Erythroblast (primary cell): ENCODE measurements around the gene NACAD.

ENCODE experiments used
- DNase-seq, 2 experiments: peaks; one replicate each; lab custom pipeline; 2025; lab: John Stamatoyannopoulos, UW
- GATA1 ChIP-seq: IDR thresholded peaks from 2 replicates; pipeline ENCODE4 v1.6.1; 2011; ENCODE audit warnings: low read depth, mild to moderate bottlenecking, control low read depth, low read length, moderate library complexity
- POLR2A ChIP-seq: IDR thresholded peaks from 2 replicates; pipeline ENCODE4 v1.6.1; 2011; ENCODE audit warnings: mild to moderate bottlenecking, low read length

Gene NACAD

GRCh38 chr7:45092100-45092930 lies 3.5 kb upstream of the NACAD start:
- TF ChIP-seq POLR2A = no peak
- no peak for TF ChIP-seq GATA1
- DNase-seq = no peak

DNA sequence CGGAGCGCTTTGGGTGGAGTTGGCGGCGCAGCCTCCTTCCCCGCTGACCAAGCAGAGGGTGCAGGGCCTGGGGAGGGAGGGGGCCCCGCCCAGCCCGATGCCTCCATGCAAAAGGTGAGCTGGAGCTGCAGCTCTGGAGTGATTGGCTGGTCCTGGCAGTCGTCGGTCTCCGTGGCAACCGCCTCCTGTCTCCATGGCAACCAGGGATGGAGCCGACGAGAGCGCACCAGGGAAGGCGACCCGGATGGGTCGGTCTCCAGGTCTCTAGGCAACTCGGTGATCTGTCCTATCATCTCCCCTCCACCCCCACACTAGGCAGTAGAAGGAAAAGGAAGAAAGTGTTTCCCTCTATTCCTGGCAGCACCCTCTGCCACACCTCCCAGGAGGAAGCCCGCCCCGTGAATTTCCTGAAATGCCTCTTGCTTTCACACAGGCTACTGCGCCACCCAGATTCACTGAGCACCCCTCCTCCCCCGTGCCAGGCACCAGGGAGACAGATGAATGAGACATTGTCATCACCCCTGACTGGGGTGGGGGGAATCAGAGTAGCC lies 647 bp upstream of the NACAD start:
- TF ChIP-seq GATA1 = no peak
- TF ChIP-seq POLR2A = no peak
- DNase-seq = peak; percentile 40 to 56

DNA sequence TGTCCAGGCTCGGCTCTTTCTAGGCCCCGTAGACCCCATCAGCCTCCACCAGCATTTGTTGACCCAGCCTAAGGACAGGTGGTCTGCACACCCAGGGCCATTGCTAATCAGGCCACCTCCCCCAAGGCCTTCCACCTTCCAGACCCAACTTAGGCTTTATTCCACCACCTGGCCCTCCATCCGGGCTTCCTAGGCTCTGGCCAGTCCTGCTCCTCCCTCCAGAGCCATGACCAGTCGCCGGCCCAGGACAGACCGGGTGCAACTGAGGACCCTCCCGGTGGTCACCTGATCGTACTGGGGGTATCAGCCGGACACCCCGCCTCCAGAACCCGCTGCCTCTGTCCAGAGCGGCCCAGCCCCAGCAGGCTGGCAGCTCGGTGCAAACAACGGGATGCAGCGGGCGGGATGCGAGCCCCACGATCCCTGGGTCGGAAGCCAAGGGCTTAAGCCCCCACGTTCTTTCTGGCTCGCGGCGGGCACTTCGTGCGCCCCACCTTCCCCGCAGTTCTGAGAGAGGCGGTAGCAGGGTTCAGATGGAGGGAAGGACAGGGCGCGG lies 545 bp downstream of the NACAD start:
- DNase-seq = no peak
- no peak for TF ChIP-seq POLR2A
- no peak for TF ChIP-seq GATA1

- DNase-seq = no peak
- TF ChIP-seq GATA1 (no peak), POLR2A (no peak)
Measured at GRCh38 chr7:45087301-45088145, 1.2 kb downstream of the NACAD start.

GRCh38 chr7:45086331-45087065 lies 2.3 kb downstream of the NACAD start:
- TF ChIP-seq GATA1 (no peak), POLR2A (no peak)
- DNase-seq = no peak

GRCh38 chr7:45085619-45086200 lies 3.1 kb downstream of the NACAD start:
- TF ChIP-seq GATA1 (no peak), POLR2A (no peak)
- no peak for DNase-seq

GRCh38 chr7:45084901-45085618 lies 3.7 kb downstream of the NACAD start:
- no peak for DNase-seq
- TF ChIP-seq POLR2A = no peak
- TF ChIP-seq GATA1 = no peak

GRCh38 chr7:45084336-45084735 lies 4.4 kb downstream of the NACAD start:
- DNase-seq = no peak
- no peak for TF ChIP-seq POLR2A
- TF ChIP-seq GATA1 = no peak

DNA sequence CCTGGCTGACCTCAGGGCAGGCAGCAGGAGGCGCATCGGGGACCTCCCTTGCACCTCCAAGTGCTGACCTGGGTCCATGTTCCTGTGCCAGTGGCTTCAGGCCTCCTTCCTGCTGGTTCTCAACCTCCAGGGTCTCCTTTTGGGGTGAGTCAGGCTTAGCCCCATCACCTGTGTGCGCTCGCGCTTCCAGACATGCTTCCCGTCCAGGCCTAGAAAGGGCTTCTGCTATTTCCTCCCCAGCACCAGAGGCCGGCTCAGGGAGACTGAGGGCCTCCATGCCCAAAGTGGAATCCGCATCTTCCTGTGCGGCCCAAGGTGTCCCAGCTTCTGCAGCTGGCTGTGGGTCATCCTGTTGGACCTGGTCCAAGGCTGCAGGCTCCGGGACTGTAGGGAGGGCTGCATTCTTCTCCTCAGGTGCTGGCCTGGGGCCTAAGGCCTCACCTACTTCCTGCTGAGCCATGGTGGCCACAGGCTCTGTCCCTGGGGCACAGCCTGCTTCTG lies 5.9 kb downstream of the NACAD start:
- TF ChIP-seq POLR2A (no peak), GATA1 (no peak)
- DNase-seq = no peak

DNA sequence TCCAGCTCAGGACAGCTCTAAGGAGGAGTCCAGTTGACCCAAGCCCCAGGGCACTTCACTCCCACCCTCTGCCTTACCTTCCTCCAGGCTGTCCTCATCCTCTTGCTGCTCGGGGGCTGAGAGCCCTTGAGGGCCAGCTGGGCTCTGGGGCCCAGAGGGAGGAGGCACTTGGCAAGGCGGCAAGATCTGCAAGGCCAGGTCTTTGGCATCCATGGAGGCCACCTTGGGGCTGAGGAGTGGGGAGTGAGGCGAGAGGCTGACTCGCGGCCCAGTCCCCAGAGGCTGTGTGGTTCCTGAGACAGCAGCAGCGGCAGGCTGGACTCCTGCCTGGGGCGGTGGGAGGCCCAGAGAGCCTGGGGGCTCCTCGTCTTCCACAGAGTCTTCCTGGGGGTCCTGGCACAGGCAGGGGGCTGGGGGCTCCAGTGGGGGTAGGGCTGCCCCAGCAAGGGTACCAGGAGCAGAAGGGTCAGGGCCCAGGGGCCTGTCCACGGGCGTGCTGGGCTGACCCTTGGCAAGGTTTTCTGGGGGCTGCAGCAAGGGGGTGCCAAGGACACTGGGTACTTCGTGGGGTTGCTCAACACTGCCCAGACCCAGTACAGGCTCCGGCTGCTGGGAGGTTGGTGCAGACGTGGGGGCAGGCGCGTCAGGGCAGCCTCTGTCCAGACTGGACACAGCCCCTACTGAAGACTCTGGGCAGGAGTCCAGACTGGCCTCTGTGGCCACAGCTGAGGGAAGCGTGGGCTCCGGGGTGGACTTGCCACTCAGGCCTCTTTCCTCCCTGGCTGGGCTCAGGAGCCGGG lies 6.5 kb downstream of the NACAD start:
- no peak for DNase-seq
- no peak for TF ChIP-seq POLR2A
- no peak for TF ChIP-seq GATA1

DNA sequence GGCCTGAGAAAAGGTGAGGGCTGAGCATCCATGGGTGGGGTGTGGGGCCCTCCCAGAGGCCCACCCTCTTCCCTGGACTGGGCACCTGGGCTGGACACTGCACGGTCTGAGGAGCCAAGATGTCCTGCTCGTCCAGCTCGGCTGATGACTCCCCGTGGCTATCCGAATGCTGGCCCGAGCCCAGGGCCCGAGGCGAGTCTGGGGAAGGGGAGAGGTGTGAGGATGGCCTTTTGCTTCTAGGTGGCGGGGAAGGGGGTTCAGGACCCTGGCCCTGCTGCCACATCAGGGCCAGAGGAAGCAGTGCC lies 7.1 kb downstream of the NACAD start:
- TF ChIP-seq POLR2A (no peak), GATA1 (no peak)
- no peak for DNase-seq

- TF ChIP-seq GATA1 = no peak
- TF ChIP-seq POLR2A = no peak
- no peak for DNase-seq
Measured at GRCh38 chr7:45080958-45081669, 7.7 kb downstream of the NACAD start.
